ENCODE results near the gene PSMB5. TPM values are rescaled to one million over a fixed set of nuclear protein-coding genes. Genes with fewer than 3 reads are reported as not detected.

The PSMB5 gene
- total and polyA plus RNA-seq, 9 of the 15 experiments (the other 6 are each of a cell fraction or from before 2014, with no cell fraction given): 198 to 1,870 (median 269) TPM

- TF ChIP-seq EWSR1 (IDR thresholded peaks at IDR 0.05; ENCODE audit: borderline replicate concordance, low read depth, partially characterized antibody): no peak
- TF ChIP-seq, protein P1, sequence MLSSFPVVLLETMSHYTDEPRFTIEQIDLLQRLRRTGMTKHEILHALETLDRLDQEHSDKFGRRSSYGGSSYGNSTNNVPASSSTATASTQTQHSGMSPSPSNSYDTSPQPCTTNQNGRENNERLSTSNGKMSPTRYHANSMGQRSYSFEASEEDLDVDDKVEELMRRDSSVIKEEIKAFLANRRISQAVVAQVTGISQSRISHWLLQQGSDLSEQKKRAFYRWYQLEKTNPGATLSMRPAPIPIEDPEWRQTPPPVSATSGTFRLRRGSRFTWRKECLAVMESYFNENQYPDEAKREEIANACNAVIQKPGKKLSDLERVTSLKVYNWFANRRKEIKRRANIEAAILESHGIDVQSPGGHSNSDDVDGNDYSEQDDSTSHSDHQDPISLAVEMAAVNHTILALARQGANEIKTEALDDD (IDR thresholded peaks at IDR 0.05): no peak
- TF ChIP-seq ZNF384 (IDR thresholded peaks at IDR 0.05; ENCODE audit: low read depth, low read length): no peak
- TF ChIP-seq, protein P2, sequence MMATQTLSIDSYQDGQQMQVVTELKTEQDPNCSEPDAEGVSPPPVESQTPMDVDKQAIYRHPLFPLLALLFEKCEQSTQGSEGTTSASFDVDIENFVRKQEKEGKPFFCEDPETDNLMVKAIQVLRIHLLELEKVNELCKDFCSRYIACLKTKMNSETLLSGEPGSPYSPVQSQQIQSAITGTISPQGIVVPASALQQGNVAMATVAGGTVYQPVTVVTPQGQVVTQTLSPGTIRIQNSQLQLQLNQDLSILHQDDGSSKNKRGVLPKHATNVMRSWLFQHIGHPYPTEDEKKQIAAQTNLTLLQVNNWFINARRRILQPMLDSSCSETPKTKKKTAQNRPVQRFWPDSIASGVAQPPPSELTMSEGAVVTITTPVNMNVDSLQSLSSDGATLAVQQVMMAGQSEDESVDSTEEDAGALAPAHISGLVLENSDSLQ (IDR thresholded peaks at IDR 0.05): peak; percentile 48
- TF ChIP-seq SIN3A (IDR thresholded peaks at IDR 0.05; ENCODE audit: borderline replicate concordance in 2 of 2, control insufficient read depth in 1 of 2, low read depth in 2 of 2, low read length in 2 of 2): no peak
- TF ChIP-seq, protein P3, sequence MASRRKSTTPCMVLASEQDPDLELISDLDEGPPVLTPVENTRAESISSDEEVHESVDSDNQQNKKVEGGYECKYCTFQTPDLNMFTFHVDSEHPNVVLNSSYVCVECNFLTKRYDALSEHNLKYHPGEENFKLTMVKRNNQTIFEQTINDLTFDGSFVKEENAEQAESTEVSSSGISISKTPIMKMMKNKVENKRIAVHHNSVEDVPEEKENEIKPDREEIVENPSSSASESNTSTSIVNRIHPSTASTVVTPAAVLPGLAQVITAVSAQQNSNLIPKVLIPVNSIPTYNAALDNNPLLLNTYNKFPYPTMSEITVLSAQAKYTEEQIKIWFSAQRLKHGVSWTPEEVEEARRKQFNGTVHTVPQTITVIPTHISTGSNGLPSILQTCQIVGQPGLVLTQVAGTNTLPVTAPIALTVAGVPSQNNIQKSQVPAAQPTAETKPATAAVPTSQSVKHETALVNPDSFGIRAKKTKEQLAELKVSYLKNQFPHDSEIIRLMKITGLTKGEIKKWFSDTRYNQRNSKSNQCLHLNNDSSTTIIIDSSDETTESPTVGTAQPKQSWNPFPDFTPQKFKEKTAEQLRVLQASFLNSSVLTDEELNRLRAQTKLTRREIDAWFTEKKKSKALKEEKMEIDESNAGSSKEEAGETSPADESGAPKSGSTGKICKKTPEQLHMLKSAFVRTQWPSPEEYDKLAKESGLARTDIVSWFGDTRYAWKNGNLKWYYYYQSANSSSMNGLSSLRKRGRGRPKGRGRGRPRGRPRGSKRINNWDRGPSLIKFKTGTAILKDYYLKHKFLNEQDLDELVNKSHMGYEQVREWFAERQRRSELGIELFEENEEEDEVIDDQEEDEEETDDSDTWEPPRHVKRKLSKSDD (conservative IDR thresholded peaks at IDR 0.05; ENCODE audit: low read length): no peak
- TF ChIP-seq RBM39 (optimal IDR thresholded peaks at IDR 0.05; ENCODE audit: low read depth, low read length): no peak
- no peak for TF ChIP-seq SNIP1 (IDR thresholded peaks at IDR 0.05; ENCODE audit: low read depth)
- TF ChIP-seq RFX7 (CRISPR knock-in tag; IDR thresholded peaks at IDR 0.05): no peak
- TF ChIP-seq ZBTB2 (IDR thresholded peaks at IDR 0.05): 0 out of 2 replicates have a peak, but pooled peaks have one; percentile 28
- TF ChIP-seq ADNP (tag; IDR thresholded peaks at IDR 0.05): no peak
- TF ChIP-seq RBBP5 (IDR thresholded peaks at IDR 0.05; ENCODE audit: borderline replicate concordance, insufficient read depth, low read length, poor library complexity, severe bottlenecking): no peak
- no peak for TF ChIP-seq ARID1B (IDR thresholded peaks at IDR 0.05)
- no peak for TF ChIP-seq POLR3A (IDR thresholded peaks at IDR 0.05; ENCODE audit: borderline replicate concordance, extremely low read depth, insufficient read depth, insufficient read length)
- TF ChIP-seq, protein P4, sequence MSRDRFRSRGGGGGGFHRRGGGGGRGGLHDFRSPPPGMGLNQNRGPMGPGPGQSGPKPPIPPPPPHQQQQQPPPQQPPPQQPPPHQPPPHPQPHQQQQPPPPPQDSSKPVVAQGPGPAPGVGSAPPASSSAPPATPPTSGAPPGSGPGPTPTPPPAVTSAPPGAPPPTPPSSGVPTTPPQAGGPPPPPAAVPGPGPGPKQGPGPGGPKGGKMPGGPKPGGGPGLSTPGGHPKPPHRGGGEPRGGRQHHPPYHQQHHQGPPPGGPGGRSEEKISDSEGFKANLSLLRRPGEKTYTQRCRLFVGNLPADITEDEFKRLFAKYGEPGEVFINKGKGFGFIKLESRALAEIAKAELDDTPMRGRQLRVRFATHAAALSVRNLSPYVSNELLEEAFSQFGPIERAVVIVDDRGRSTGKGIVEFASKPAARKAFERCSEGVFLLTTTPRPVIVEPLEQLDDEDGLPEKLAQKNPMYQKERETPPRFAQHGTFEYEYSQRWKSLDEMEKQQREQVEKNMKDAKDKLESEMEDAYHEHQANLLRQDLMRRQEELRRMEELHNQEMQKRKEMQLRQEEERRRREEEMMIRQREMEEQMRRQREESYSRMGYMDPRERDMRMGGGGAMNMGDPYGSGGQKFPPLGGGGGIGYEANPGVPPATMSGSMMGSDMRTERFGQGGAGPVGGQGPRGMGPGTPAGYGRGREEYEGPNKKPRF (IDR thresholded peaks at IDR 0.05; ENCODE audit: low read depth, low read length): no peak
- TF ChIP-seq ZNF57 (CRISPR knock-in tag; IDR thresholded peaks at IDR 0.05): no peak
- TF ChIP-seq ZNF280A (IDR thresholded peaks at IDR 0.05; ENCODE audit: low read depth, partially characterized antibody): no peak
- TF ChIP-seq ZNF766 (CRISPR knock-in tag; conservative IDR thresholded peaks at IDR 0.05): no peak
Measured at GRCh38 chr14:23021434-23021833, 13.3 kb downstream of the PSMB5 start (continued).
